Measurements from ENCODE around the gene GNPNAT1. TPM values are rescaled to one million over a fixed set of nuclear protein-coding genes. Genes with fewer than 3 reads are reported as not detected.
A peak's percentile ranks its signal among the peaks of the same experiment; 100 is the strongest.

GNPNAT1 gene
- total RNA-seq, 1 donor from 2014 or later: 19.9 TPM

GRCh38 chr14:52801014-52801712 lies 9.8 kb upstream of the GNPNAT1 start:
- no peak for DNase-seq (ENCODE audit: low spot score, unreplicated experiment)
- no peaks in the 10 kb centered on the region for H3K36me3 Mint-ChIP-seq (ENCODE audit: insufficient read depth)
- H3K4me3 Mint-ChIP-seq (ENCODE audit: low read depth): no peak overlapping the region
- H3K27me3 Mint-ChIP-seq: no peaks in the 10 kb centered on the region
- H3K9me3 Mint-ChIP-seq (ENCODE audit: low read depth): no peaks in the 10 kb centered on the region
- no peak for TF ChIP-seq CTCF (IDR thresholded peaks at IDR 0.05; ENCODE audit: unreplicated experiment)
- no peak overlapping the region for H3K27ac Mint-ChIP-seq
- no peaks in the 10 kb centered on the region for H3K4me1 Mint-ChIP-seq (ENCODE audit: low read depth)

GRCh38 chr14:52798826-52799225 lies 7.4 kb upstream of the GNPNAT1 start:
- H3K27ac Mint-ChIP-seq: no peak overlapping the region
- H3K27me3 Mint-ChIP-seq: no peaks in the 10 kb centered on the region
- TF ChIP-seq CTCF (IDR thresholded peaks at IDR 0.05; ENCODE audit: unreplicated experiment): no peak
- no peaks in the 10 kb centered on the region for H3K9me3 Mint-ChIP-seq (ENCODE audit: low read depth)
- no peaks in the 10 kb centered on the region for H3K4me1 Mint-ChIP-seq (ENCODE audit: low read depth)
- H3K36me3 Mint-ChIP-seq (ENCODE audit: insufficient read depth): no peaks in the 10 kb centered on the region
- no peak for DNase-seq (ENCODE audit: low spot score, unreplicated experiment)
- no peak overlapping the region for H3K4me3 Mint-ChIP-seq (ENCODE audit: low read depth)

GRCh38 chr14:52797653-52798052 lies 6.2 kb upstream of the GNPNAT1 start:
- no peaks in the 10 kb centered on the region for H3K27me3 Mint-ChIP-seq
- H3K9me3 Mint-ChIP-seq (ENCODE audit: low read depth): no peaks in the 10 kb centered on the region
- DNase-seq (ENCODE audit: low spot score, unreplicated experiment): no peak
- H3K36me3 Mint-ChIP-seq (ENCODE audit: insufficient read depth): no peaks in the 10 kb centered on the region
- no peak overlapping the region for H3K4me3 Mint-ChIP-seq (ENCODE audit: low read depth)
- no peak for TF ChIP-seq CTCF (IDR thresholded peaks at IDR 0.05; ENCODE audit: unreplicated experiment)
- no peak overlapping the region for H3K27ac Mint-ChIP-seq
- no peaks in the 10 kb centered on the region for H3K4me1 Mint-ChIP-seq (ENCODE audit: low read depth)

DNA sequence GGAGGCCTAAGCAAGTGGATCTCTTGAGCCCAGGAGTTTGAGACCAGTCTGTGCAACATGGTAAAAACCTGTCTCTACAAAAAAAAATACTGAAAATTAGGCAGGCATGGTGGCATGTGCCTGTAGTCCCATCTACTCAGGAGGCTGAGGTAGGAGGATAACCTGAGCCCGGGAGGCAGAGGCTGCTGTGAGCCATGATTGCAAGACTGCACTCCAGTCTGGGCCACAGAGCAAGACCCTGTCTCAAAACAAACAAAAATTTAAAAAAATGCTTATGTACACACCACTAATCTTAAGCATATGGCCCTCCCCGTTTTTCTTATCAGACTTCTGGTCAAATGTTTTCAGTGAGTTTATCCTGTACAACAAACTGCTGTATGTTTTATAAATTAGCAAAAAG lies 1.7 kb upstream of the GNPNAT1 start:
- no peak for DNase-seq (ENCODE audit: low spot score, unreplicated experiment)
- no peak overlapping the region for H3K27ac Mint-ChIP-seq
- no peaks in the 10 kb centered on the region for H3K27me3 Mint-ChIP-seq
- no peaks in the 10 kb centered on the region for H3K9me3 Mint-ChIP-seq (ENCODE audit: low read depth)
- no peak overlapping the region for H3K4me3 Mint-ChIP-seq (ENCODE audit: low read depth)
- TF ChIP-seq CTCF (IDR thresholded peaks at IDR 0.05; ENCODE audit: unreplicated experiment): no peak
- no peaks in the 10 kb centered on the region for H3K36me3 Mint-ChIP-seq (ENCODE audit: insufficient read depth)
- H3K4me1 Mint-ChIP-seq (ENCODE audit: low read depth): peaks cover 21% of the 10 kb centered on the region

DNA sequence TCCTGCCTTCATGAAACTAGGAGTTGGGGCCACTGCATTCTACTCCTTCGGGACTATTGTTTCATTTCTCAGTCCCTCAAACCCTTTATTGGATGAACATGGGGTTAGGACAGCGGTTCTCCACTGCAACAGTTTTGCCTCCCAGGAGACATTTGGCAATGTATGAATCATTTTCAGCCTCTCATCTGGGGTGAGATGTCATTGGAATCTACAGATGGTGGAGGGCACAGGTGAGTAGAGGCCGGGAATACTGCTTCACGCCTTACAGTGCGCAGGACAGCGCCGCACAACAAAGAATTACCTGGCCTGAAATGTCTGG lies 649 bp upstream of the GNPNAT1 start:
- Mint-ChIP-seq H3K4me3 (ENCODE audit: low read depth) (peak overlapping the region; percentile 77), H3K4me1 (ENCODE audit: low read depth) (peaks cover 21% of the 10 kb centered on the region)
- no peak for DNase-seq (ENCODE audit: low spot score, unreplicated experiment)

More for the DNA sequence above, 649 bp upstream of the GNPNAT1 start:
- H3K27ac Mint-ChIP-seq: peak overlapping the region; percentile 96
- no peak for TF ChIP-seq CTCF (IDR thresholded peaks at IDR 0.05; ENCODE audit: unreplicated experiment)
- H3K36me3 Mint-ChIP-seq (ENCODE audit: insufficient read depth): no peaks in the 10 kb centered on the region
- no peaks in the 10 kb centered on the region for H3K27me3 Mint-ChIP-seq
- H3K9me3 Mint-ChIP-seq (ENCODE audit: low read depth): no peaks in the 10 kb centered on the region
